ENCODE results near the gene TDRKH.

DNA sequence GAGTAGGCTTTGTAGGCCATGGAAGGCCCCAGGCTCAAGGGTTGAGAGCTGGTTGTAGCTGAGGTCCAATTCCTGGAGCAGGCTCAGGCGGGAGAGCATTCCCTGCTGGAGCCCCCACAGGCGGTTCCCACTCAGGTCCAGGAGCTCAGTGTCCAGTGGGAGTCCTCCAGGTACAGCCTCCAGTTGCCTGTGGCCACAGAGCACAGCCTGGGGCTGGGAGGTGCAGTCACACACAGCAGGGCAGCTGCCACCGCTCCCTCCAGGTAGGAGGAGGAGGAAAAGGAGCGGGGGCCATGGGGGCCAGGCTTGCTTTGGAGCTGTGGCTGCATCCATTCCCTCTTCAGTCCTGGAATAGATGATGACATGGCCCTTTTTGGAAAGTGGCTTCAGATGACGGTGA lies 12.1 kb upstream of the TDRKH start:
- TF ChIP-seq, protein P1, sequence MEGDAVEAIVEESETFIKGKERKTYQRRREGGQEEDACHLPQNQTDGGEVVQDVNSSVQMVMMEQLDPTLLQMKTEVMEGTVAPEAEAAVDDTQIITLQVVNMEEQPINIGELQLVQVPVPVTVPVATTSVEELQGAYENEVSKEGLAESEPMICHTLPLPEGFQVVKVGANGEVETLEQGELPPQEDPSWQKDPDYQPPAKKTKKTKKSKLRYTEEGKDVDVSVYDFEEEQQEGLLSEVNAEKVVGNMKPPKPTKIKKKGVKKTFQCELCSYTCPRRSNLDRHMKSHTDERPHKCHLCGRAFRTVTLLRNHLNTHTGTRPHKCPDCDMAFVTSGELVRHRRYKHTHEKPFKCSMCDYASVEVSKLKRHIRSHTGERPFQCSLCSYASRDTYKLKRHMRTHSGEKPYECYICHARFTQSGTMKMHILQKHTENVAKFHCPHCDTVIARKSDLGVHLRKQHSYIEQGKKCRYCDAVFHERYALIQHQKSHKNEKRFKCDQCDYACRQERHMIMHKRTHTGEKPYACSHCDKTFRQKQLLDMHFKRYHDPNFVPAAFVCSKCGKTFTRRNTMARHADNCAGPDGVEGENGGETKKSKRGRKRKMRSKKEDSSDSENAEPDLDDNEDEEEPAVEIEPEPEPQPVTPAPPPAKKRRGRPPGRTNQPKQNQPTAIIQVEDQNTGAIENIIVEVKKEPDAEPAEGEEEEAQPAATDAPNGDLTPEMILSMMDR (IDR thresholded peaks at IDR 0.05; ENCODE audit: borderline replicate concordance, extremely low read depth, low read length, poor library complexity, severe bottlenecking): no peak
- TF ChIP-seq EZH2 (IDR thresholded peaks at IDR 0.05; ENCODE audit: borderline replicate concordance, low read depth, low read length, severe bottlenecking): no peak

All from DND-41 (cell line).